Measurements from ENCODE around the gene NOC2L. TPM values are rescaled to one million over a fixed set of nuclear protein-coding genes. Genes with fewer than 3 reads are reported as not detected.

The NOC2L gene
- total and polyA plus RNA-seq, 8 donors: 23.3 to 86.5 (median 37.5) TPM

DNA sequence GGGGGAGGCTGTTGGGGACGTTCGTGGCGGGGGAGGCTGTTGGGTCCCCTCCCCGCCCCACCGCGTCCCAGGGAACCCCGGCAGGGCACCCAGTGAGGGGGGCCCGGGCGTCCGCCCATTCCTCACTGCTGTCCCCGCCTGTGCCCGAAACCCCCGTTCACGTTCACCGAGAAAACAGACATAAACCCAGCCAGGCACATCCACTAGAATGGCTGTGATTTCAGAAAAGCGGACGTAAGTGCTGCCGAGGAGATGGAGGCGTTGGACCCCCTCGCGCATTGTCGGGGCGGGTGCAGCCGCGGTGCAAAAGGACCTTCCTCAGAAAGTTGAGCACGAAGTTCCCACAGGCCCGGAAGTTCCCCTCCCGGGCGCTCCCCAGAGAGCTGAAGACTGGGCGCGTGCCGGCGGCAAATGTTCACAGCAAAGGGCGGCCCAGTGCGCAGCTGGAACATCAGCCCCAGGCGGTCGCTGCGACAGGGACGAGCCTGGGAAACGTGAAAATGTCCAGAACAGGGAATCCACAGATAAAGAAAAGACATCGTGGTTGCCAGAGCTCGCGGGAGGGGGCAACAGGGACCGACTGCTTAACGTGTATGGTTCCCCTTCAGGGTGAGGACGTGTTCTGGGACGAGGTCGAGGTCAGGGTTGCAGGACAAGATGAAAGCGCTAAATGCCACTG, 53.8 kb downstream of the NOC2L start:
- Histone ChIP-seq H3K27ac (no peak overlapping the region), H3K4me1 (no peaks in the 10 kb centered on the region), H3K36me3 (no peaks in the 10 kb centered on the region), H3K4me3 (peak overlapping the region in 2 of 4 donors; percentile 31 to 47), H3K27me3 (no peaks in the 10 kb centered on the region), H3K9me3 (no peaks in the 10 kb centered on the region)
- WGBS, 2 donors: 14 to 16% methylated on average over 45 to 49 of the region's 49 CpGs
- intact Hi-C loops (cut with DNase I): no loop called here
- ATAC-seq: peak; percentile 4 to 49 (median 32)
- peak in 4 of 6 donors; percentile 25 to 76 (median 52) for DNase-seq
- TF ChIP-seq, protein P1, sequence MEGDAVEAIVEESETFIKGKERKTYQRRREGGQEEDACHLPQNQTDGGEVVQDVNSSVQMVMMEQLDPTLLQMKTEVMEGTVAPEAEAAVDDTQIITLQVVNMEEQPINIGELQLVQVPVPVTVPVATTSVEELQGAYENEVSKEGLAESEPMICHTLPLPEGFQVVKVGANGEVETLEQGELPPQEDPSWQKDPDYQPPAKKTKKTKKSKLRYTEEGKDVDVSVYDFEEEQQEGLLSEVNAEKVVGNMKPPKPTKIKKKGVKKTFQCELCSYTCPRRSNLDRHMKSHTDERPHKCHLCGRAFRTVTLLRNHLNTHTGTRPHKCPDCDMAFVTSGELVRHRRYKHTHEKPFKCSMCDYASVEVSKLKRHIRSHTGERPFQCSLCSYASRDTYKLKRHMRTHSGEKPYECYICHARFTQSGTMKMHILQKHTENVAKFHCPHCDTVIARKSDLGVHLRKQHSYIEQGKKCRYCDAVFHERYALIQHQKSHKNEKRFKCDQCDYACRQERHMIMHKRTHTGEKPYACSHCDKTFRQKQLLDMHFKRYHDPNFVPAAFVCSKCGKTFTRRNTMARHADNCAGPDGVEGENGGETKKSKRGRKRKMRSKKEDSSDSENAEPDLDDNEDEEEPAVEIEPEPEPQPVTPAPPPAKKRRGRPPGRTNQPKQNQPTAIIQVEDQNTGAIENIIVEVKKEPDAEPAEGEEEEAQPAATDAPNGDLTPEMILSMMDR (IDR thresholded peaks at IDR 0.05): no peak
- FAIRE-seq: no peak

DNA sequence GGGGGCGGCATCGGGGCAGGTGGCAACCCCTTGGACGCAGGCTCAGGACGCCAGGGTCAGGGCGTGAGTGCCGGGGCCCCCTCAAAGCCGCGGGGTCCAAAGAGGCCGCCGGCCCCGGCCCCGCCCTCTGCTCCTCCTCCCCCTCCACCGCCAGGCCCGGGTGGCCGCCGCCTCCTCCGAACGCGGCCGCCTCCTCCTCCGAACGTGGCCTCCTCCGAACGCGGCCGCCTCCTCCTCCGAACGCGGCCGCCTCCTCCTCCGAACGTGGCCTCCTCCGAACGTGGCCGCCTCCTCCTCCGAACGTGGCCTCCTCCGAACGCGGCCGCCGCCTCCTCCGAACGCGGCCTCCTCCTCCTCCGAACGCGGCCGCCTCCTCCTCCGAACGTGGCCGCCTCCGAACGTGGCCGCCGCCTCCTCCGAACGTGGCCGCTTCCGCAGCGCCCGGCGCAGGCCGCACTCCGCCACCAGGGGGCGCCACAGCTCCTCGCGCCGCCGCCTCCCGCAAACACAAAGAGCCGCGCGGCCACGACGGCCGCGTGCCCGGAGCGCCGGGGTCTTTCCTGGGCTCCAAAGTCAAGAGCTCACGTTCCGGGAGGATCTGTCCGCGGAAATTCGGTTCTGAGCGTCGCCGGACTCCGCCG, 54.6 kb downstream of the NOC2L start:
- TF ChIP-seq, protein P1 (IDR thresholded peaks at IDR 0.05): peak; percentile 94 to 98 (median 97)
- intact Hi-C loops (cut with DNase I): loop anchor here in 1 of 3 donors (5.0 kb wide), 1 partner anchor 68 kb away; no protein-coding TSS in a partner anchor
- no peaks in the 10 kb centered on the region for H3K27me3 ChIP-seq
- no peaks in the 10 kb centered on the region for H3K36me3 ChIP-seq
- DNase-seq: peak; percentile 61 to 97 (median 85)
- no peaks in the 10 kb centered on the region for H3K4me1 ChIP-seq
- ATAC-seq: peak; percentile 91 to 94 (median 92)
- 0 to 4% methylated on average over 41 to 91 of the region's 91 CpGs for WGBS, 2 donors
- no peaks in the 10 kb centered on the region for H3K9me3 ChIP-seq
- no peak for FAIRE-seq
- peak overlapping the region; percentile 6 to 47 (median 19) for H3K4me3 ChIP-seq
- no peak overlapping the region for H3K27ac ChIP-seq

DNA sequence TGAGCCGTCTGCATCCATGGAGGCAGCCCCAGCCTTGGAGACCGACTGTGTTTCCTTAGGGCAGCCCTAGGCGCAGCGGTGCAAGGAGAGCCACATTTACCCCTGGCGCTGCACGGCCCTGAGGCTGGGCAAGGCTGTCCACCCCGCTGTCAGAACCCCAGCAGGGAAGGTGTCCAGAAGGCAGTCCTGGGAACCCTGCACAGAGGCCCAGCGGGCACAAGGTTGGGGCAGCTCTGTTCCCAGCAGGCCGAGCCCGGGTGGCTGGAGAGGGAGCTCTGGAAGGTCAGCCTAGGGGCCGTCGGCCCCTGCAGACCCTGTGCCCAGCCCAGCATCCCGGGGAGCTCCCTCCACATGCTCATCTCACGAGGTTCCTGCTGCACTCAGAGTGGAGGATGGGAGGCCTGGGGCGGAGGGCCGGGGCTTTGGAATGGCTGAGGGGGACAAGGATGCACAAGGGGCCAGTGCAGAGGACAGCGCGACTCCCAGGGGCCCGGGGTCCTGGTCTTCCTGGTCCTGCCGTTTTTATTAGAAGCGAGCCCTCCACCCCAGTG, 55.3 kb downstream of the NOC2L start:
- no peaks in the 10 kb centered on the region for H3K36me3 ChIP-seq
- intact Hi-C loops (cut with DNase I): loop anchor here in 1 of 3 donors (5.0 kb wide), 1 partner anchor 69 kb away; no protein-coding TSS in a partner anchor
- no peak overlapping the region for H3K27ac ChIP-seq
- WGBS, 2 donors: 75 to 83% methylated on average over 19 to 21 of the region's 21 CpGs
- peak in 3 of 6 donors; percentile 24 to 80 (median 36) for DNase-seq
- TF ChIP-seq, protein P1 (IDR thresholded peaks at IDR 0.05): no peak
- no peaks in the 10 kb centered on the region for H3K4me1 ChIP-seq
- H3K27me3 ChIP-seq: no peaks in the 10 kb centered on the region
- no peak for FAIRE-seq
- ATAC-seq: peak in 2 of 4 donors; percentile 2 to 3
- no peaks in the 10 kb centered on the region for H3K9me3 ChIP-seq
- H3K4me3 ChIP-seq: peak overlapping the region in 3 of 4 donors; percentile 6 to 47 (median 31)

DNA sequence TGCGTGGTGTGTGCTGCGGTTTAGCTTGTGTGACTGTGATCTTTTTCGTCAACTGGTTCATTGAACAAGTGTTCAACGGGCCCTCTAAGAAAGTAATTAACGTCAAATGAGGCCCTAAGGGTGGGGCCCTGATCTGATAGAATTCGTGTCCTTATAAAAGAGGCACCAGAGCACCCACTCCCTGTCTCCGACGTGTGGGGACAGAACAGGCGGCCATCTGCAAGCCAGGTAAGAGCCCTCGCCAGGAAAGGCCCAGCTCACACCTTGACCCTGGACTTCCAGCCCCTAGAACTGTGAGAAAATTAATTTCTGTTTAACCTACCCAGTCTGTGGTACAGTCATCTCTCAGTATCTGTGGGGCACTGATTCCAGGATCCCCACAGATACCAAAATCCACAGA, 55.8 kb downstream of the NOC2L start:
- FAIRE-seq (no peak), DNase-seq (no peak), ATAC-seq (no peak)
- WGBS, 2 donors: 90 to 91% methylated on average over 10 of the region's 10 CpGs
- no peak overlapping the region for H3K27ac ChIP-seq
- H3K27me3 ChIP-seq: no peaks in the 10 kb centered on the region
- TF ChIP-seq, protein P1 (IDR thresholded peaks at IDR 0.05): no peak
- intact Hi-C loops (cut with DNase I): loop anchor here in 1 of 3 donors (5.0 kb wide), 1 partner anchor 69 kb away; no protein-coding TSS in a partner anchor
- no peaks in the 10 kb centered on the region for H3K9me3 ChIP-seq
- no peaks in the 10 kb centered on the region for H3K4me1 ChIP-seq
- H3K4me3 ChIP-seq: no peak overlapping the region
- no peaks in the 10 kb centered on the region for H3K36me3 ChIP-seq
